PC-9 (cell line): ENCODE measurements around the gene TMEM270. TPM values are rescaled to one million over a fixed set of nuclear protein-coding genes. Genes with fewer than 3 reads are reported as not detected.

Experiments
- BruUV-seq: library from RNA; stranded (reverse); fragments of 400-500 nt; replicated peaks from 2 replicates; lab custom pipeline; 2021; lab: Mats Ljungman, UMichigan
- CTCF ChIA-PET: fragments of 300-600 bp; sonication (Branson Sonifier 250); formaldehyde crosslinking; loops from one replicate; lab custom pipeline; 2022; ENCODE audit warnings: antibody characterized with exemption; lab: Charles Lee
- POLR2A ChIA-PET: fragments of 300-600 bp; sonication (Branson Sonifier 250); formaldehyde crosslinking; loops from one replicate; lab custom pipeline; 2022; ENCODE audit warnings: antibody characterized with exemption; ENCODE audit not compliant: unreplicated experiment; lab: Charles Lee
- DNase-seq, 2 experiments: peaks; one replicate each; pipeline versions ENCODE4 v3.0.0 to v3.0.0-alpha.2; 2015 to 2022; ENCODE audit warnings: mixed read lengths in 1 of 2
- H2AFZ ChIP-seq: fragments of 200-600 bp; sonication (generic); 2 replicates; pipeline ENCODE4 v1.8.1; 2017; ENCODE audit warnings: antibody characterized with exemption
- H3F3A ChIP-seq: fragments of 200-600 bp; sonication (generic); 2 replicates; pipeline ENCODE4 v1.8.1; 2017; ENCODE audit warnings: antibody characterized with exemption, mild to moderate bottlenecking, low read depth; ENCODE audit not compliant: insufficient read depth
- H3K27ac ChIP-seq: fragments of 200-600 bp; sonication (generic); 2 replicates; pipeline ENCODE4 v1.6.1; 2016; ENCODE audit warnings: mixed run types
- H3K27me3 ChIP-seq: fragments of 200-600 bp; sonication (generic); 2 replicates; pipeline ENCODE4 v1.6.1; 2016; ENCODE audit warnings: low read depth, mixed run types; ENCODE audit not compliant: insufficient read depth
- H3K36me3 ChIP-seq: fragments of 200-600 bp; sonication (generic); 2 replicates; pipeline ENCODE4 v1.6.1; 2016; ENCODE audit warnings: low read depth, mixed run types
- H3K4me1 ChIP-seq: fragments of 200-600 bp; sonication (generic); replicated peaks from 2 replicates; pipeline ENCODE4 v1.6.1; 2016; ENCODE audit warnings: mixed run types; ENCODE audit not compliant: insufficient read depth
- H3K4me2 ChIP-seq: fragments of 200-600 bp; sonication (generic); 2 replicates; pipeline ENCODE4 v1.6.1; 2017; ENCODE audit warnings: mixed run types
- H3K4me3 ChIP-seq: fragments of 200-600 bp; sonication (generic); 2 replicates; pipeline ENCODE4 v1.6.1; 2016; ENCODE audit warnings: mixed run types
- H3K79me2 ChIP-seq: fragments of 200-600 bp; sonication (generic); 2 replicates; pipeline ENCODE4 v1.6.1; 2017; ENCODE audit warnings: low read depth, mixed run types
- H3K9me2 ChIP-seq: fragments of 200-600 bp; sonication (generic); 2 replicates; pipeline ENCODE4 v1.8.1; 2017; ENCODE audit warnings: mild to moderate bottlenecking; ENCODE audit not compliant: insufficient read depth
- H3K9me3 ChIP-seq: fragments of 200-600 bp; sonication (generic); 2 replicates; pipeline ENCODE4 v1.8.1; 2016; ENCODE audit warnings: low read depth; ENCODE audit not compliant: insufficient read depth
- H4K20me1 ChIP-seq: fragments of 200-600 bp; sonication (generic); 2 replicates; pipeline ENCODE4 v1.8.1; 2017; ENCODE audit not compliant: insufficient read depth
- CTCF ChIP-seq: fragments of 200-600 bp; sonication (generic); conservative IDR thresholded peaks from 2 replicates; pipeline ENCODE4 v1.6.1; 2017; ENCODE audit warnings: mixed run types, antibody characterized with exemption, mild to moderate bottlenecking, moderate library complexity
- EZH2 ChIP-seq: fragments of 200-600 bp; sonication (generic); IDR thresholded peaks from 2 replicates; pipeline ENCODE4 v1.8.0; 2017; ENCODE audit warnings: antibody characterized with exemption, low read depth
- intact Hi-C: fragments of 100-400 bp; cut with micrococcal nuclease; formaldehyde crosslinking; loops from one replicate; pipeline ENCODE4 v1.10.0; 2022; ENCODE audit not compliant: unreplicated experiment
- total RNA-seq: library from RNA; stranded (reverse); gene quantifications from 2 replicates; pipeline ENCODE4 v1.2.3, GENCODE V29; 2021

The TMEM270 gene
- total RNA-seq, 1 experiment from 2014 or later = 0.72 TPM

- Histone ChIP-seq H4K20me1 (no peaks in the 10 kb centered on the region), H3K9me2 (no peaks in the 10 kb centered on the region), H3K4me1 (peaks cover 82% of the 10 kb centered on the region), H3K36me3 (no peaks in the 10 kb centered on the region), H3K4me2 (peak overlapping the region; percentile 43), H3K9me3 (no peaks in the 10 kb centered on the region), H3K27ac (peak overlapping the region; percentile 99), H3F3A (peaks cover 60% of the 10 kb centered on the region), H3K27me3 (no peaks in the 10 kb centered on the region), H3K79me2 (peaks cover 11% of the 10 kb centered on the region), H3K4me3 (no peak overlapping the region), H2AFZ (no peak overlapping the region)
- POLR2A ChIA-PET = interaction anchor here (0.5 to 1.3 kb wide), 4 partner anchors 15 to 247 kb away, joined by 4 to 9 read pairs (median 6); partner anchors contain the start of gene TBL2
- peak; percentile 66 to 93 for DNase-seq
- CTCF ChIA-PET = no interaction called here
- intact Hi-C loops = loop anchor here (10.0 kb wide), 1 partner anchor 240 kb away; no protein-coding TSS in a partner anchor
- no peak for TF ChIP-seq CTCF
- TF ChIP-seq EZH2 = no peak
- no TSS peak for BruUV-seq
These were observed 36.0 kb upstream of the TMEM270 start for GRCh38 chr7:73824986-73825385.

GRCh38 chr7:73827567-73828106 is 33.3 kb upstream of the TMEM270 start:
- POLR2A ChIA-PET = interaction anchor here (0.5 to 1.5 kb wide), 13 partner anchors 15 to 220 kb away, joined by 3 to 32 read pairs (median 6); partner anchors contain the start of genes ABHD11, CLDN3 and METTL27
- Histone ChIP-seq H3F3A (peaks cover 69% of the 10 kb centered on the region), H4K20me1 (peaks cover 9% of the 10 kb centered on the region), H3K9me3 (no peaks in the 10 kb centered on the region), H2AFZ (no peak overlapping the region), H3K4me1 (peaks cover 75% of the 10 kb centered on the region), H3K79me2 (peaks cover 35% of the 10 kb centered on the region), H3K4me2 (peak overlapping the region; percentile 79), H3K9me2 (no peaks in the 10 kb centered on the region), H3K36me3 (peaks cover 10% of the 10 kb centered on the region), H3K4me3 (peak overlapping the region; percentile 23; the same call in 1 of the 2 replicates), H3K27me3 (no peaks in the 10 kb centered on the region), H3K27ac (peak overlapping the region; percentile 99)
- TF ChIP-seq CTCF (no peak), EZH2 (no peak)
- CTCF ChIA-PET = interaction anchor here (0.5 kb wide), 1 partner anchor 219 kb away, joined by 5 read pairs; no protein-coding TSS in a partner anchor
- intact Hi-C loops = loop anchor here (1.0 to 10.0 kb wide), 2 partner anchors 24 to 243 kb away; no protein-coding TSS in a partner anchor
- no TSS peak for BruUV-seq
- DNase-seq = peak; percentile 96

DNA sequence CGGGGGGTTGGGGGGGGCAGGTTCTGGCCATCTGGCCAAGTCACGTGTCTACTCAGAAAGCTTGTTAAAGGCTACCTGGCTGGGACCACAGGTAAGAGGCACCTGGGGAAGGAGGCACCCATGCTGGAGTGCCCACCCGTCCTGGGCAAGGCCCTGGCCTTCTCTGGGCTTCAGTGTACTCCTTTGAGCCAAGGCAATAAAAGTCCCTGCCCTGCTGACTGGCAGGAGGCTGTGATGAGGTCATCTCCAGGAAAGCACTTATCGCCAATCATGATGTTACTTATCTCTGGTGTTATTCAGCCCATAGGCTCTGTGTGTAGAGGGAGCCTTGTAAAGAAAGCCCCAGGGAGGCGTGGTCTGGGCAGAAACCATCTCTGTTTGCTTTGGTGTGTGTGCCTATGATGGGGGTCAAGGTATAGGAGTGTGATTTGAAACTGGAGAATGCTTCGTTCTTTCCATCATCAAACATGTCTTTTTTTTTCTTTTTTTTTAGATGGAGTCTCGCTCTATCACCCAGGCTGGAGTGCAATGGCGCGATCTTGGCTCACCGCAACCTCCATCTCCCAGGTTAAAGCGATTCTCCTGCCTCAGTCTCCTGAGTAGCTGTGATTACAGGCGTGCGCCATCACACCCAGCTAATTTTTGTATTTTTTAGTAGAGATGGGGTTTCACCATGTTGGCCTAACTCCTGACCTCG is 32.7 kb upstream of the TMEM270 start:
- H3K4me2 ChIP-seq = peak overlapping the region; percentile 94
- H3K27me3 ChIP-seq = no peaks in the 10 kb centered on the region
- H3K36me3 ChIP-seq = peaks cover 10% of the 10 kb centered on the region
- POLR2A ChIA-PET = interaction anchor here (0.6 to 1.5 kb wide), 10 partner anchors 22 to 94 kb away, joined by 4 to 32 read pairs (median 8); partner anchors contain the start of genes ABHD11 and CLDN3
- H3K4me1 ChIP-seq = peaks cover 69% of the 10 kb centered on the region
- peak overlapping the region; percentile 58; the same call in 1 of the 2 replicates for H3K4me3 ChIP-seq
- intact Hi-C loops = loop anchor here (10.0 kb wide), 1 partner anchor 243 kb away; no protein-coding TSS in a partner anchor
- H3F3A ChIP-seq = peaks cover 70% of the 10 kb centered on the region
- no peak overlapping the region for H2AFZ ChIP-seq
- H3K27ac ChIP-seq = peak overlapping the region; percentile 99
- H3K79me2 ChIP-seq = peaks cover 40% of the 10 kb centered on the region
- no peaks in the 10 kb centered on the region for H3K9me3 ChIP-seq
- BruUV-seq = no TSS peak
- TF ChIP-seq CTCF (no peak), EZH2 (no peak)
- peaks cover 9% of the 10 kb centered on the region for H4K20me1 ChIP-seq
- DNase-seq = peak; percentile 92 to 99
- H3K9me2 ChIP-seq = no peaks in the 10 kb centered on the region
- CTCF ChIA-PET = no interaction called here
